Transverse colon (tissue), 4 donors: ENCODE data around the gene TBC1D16. TPM values are rescaled to one million over a fixed set of nuclear protein-coding genes. Genes with fewer than 3 reads are reported as not detected.

ENCODE experiments used
- DNase-seq: peaks from one replicate; pipeline ENCODE4 v3.0.0-alpha.2; 2019
- H3K27ac ChIP-seq, 4 donors: fragments of 200-600 bp; sonication (generic); 2 replicates each; pipeline ENCODE4 v1.5.1; 2016 to 2018; ENCODE audit warnings: inconsistent platforms in 4 of 4
- H3K27me3 ChIP-seq: fragments of 200-600 bp; sonication (generic); 2 replicates; pipeline ENCODE4 v1.5.1; 2017; ENCODE audit warnings: inconsistent platforms
- H3K36me3 ChIP-seq, 4 donors: fragments of 200-600 bp; sonication (generic); 2 replicates each; pipeline ENCODE4 v1.5.1; 2017 to 2019; ENCODE audit warnings: inconsistent platforms in 4 of 4
- H3K4me1 ChIP-seq, 4 donors: fragments of 200-600 bp; sonication (generic); 2 replicates each; pipeline ENCODE4 v1.5.1; 2017 to 2020; ENCODE audit warnings: inconsistent platforms in 4 of 4
- H3K4me3 ChIP-seq, 4 donors: fragments of 200-600 bp; sonication (generic); 1 replicate in 1 of 4; 2 replicates in 3 of 4; pipeline versions ENCODE4 v1.5.1 to v1.6.1; 2017 to 2019; ENCODE audit warnings: inconsistent platforms in 4 of 4
- H3K9me3 ChIP-seq, 2 donors: fragments of 200-600 bp; sonication (generic); 2 replicates each; pipeline ENCODE4 v1.5.1; 2017 to 2019; ENCODE audit warnings: inconsistent platforms in 2 of 2
- EP300 ChIP-seq: sonication (generic); formaldehyde crosslinking; IDR thresholded peaks from one replicate; pipeline ENCODE4 v1.6.1; 2017; ENCODE audit warnings: antibody characterized with exemption, low read depth
- POLR2A ChIP-seq: fragments of 450-650 bp; IDR thresholded peaks from one replicate; pipeline ENCODE4 v1.6.1; 2016; ENCODE audit warnings: antibody characterized with exemption, mild to moderate bottlenecking, moderate library complexity
- POLR2AphosphoS5 ChIP-seq, 3 donors: sonication (generic); formaldehyde crosslinking; IDR thresholded peaks; one replicate each; pipeline ENCODE4 v1.6.1; 2016; ENCODE audit warnings: antibody characterized with exemption in 3 of 3
- WGBS, 2 donors: methylation state at CpG; one replicate each; pipeline ENCODE4 v1.1.5; 2018; ENCODE audit warnings: low coverage in 1 of 2; 5-methylcytosine and 5-hydroxymethylcytosine counted together
- in situ Hi-C, 4 donors: fragments of 200-750 bp; cut with MboI; loops; one replicate each; pipeline versions ENCODE4 v1.15.0 to v1.15.1; 2017; ENCODE audit warnings: low sequenced_read_pairs in 3 of 4, low pct_ligation_motif_present in 1 of 4, low pct_unique_long_range_greater_than_20kb in 1 of 4
- intact Hi-C: fragments of 100-400 bp; cut with DNase I; formaldehyde crosslinking; loops from one replicate; pipeline ENCODE4 v1.15.1; 2023; ENCODE audit warnings: low total_unique reads
- total RNA-seq, 4 donors: library from RNA; depleted of rRNA; stranded (reverse); fragments of >200 nt; gene quantifications; one replicate each; pipeline ENCODE4 v1.1.0, GENCODE V29; 2016
- TF ChIP-seq, protein P1 (sequence below), 5 experiments: fragments of 200-600 bp in 3 of 5; fragments of 450-650 bp in 2 of 5; sonication (generic) in 3 of 5; IDR thresholded peaks; 1 replicate in 2 of 5; 2 replicates in 3 of 5; pipeline ENCODE4 v1.5.1; 2016 to 2017; ENCODE audit warnings: antibody characterized with exemption in 5 of 5, inconsistent platforms in 3 of 5, mild to moderate bottlenecking in 2 of 5, moderate library complexity in 1 of 5

The TBC1D16 gene
- total RNA-seq, 4 donors from 2014 or later, result 12.3 to 22.4 (median 18.1) TPM

GRCh38 chr17:79890706-79891105 lies 145.0 kb downstream of the TBC1D16 start:
- in situ Hi-C loops (no loop called here), intact Hi-C loops (no loop called here)
- H3K4me1 ChIP-seq, result peaks cover 0 to 13% (median 7%) of the 10 kb centered on the region in 4 donors
- no peaks in the 10 kb centered on the region for H3K9me3 ChIP-seq
- DNase-seq, result no peak
- TF ChIP-seq POLR2AphosphoS5 (IDR thresholded peaks at IDR 0.05), result no peak
- TF ChIP-seq, protein P1, sequence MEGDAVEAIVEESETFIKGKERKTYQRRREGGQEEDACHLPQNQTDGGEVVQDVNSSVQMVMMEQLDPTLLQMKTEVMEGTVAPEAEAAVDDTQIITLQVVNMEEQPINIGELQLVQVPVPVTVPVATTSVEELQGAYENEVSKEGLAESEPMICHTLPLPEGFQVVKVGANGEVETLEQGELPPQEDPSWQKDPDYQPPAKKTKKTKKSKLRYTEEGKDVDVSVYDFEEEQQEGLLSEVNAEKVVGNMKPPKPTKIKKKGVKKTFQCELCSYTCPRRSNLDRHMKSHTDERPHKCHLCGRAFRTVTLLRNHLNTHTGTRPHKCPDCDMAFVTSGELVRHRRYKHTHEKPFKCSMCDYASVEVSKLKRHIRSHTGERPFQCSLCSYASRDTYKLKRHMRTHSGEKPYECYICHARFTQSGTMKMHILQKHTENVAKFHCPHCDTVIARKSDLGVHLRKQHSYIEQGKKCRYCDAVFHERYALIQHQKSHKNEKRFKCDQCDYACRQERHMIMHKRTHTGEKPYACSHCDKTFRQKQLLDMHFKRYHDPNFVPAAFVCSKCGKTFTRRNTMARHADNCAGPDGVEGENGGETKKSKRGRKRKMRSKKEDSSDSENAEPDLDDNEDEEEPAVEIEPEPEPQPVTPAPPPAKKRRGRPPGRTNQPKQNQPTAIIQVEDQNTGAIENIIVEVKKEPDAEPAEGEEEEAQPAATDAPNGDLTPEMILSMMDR (IDR thresholded peaks at IDR 0.05), result no peak
- no peak for TF ChIP-seq POLR2A
- TF ChIP-seq EP300, result no peak
- H3K4me3 ChIP-seq, result no peak overlapping the region
- 48 to 77% methylated on average over 4 to 9 of the region's 9 CpGs for WGBS, 2 donors
- no peaks in the 10 kb centered on the region for H3K36me3 ChIP-seq
- H3K27me3 ChIP-seq, result peaks cover 34% of the 10 kb centered on the region
- H3K27ac ChIP-seq, result no peak overlapping the region

- WGBS, 2 donors, result 84% methylated on average over 5 to 22 of the region's 22 CpGs
- DNase-seq, result no peak
- Histone ChIP-seq H3K4me1 (peaks cover 0 to 13% (median 7%) of the 10 kb centered on the region in 4 donors), H3K36me3 (no peaks in the 10 kb centered on the region), H3K27me3 (peaks cover 42% of the 10 kb centered on the region), H3K27ac (no peak overlapping the region), H3K4me3 (no peak overlapping the region), H3K9me3 (no peaks in the 10 kb centered on the region)
- intact Hi-C loops (no loop called here), in situ Hi-C loops (no loop called here)
- TF ChIP-seq, protein P1 (IDR thresholded peaks at IDR 0.05), result no peak
- no peak for TF ChIP-seq POLR2AphosphoS5 (IDR thresholded peaks at IDR 0.05)
- no peak for TF ChIP-seq POLR2A
- TF ChIP-seq EP300, result no peak
Observed at GRCh38 chr17:79888811-79889634, 146.6 kb downstream of the TBC1D16 start.

GRCh38 chr17:79888009-79888540 lies 147.6 kb downstream of the TBC1D16 start:
- no peak for DNase-seq
- intact Hi-C loops, result no loop called here
- H3K4me3 ChIP-seq, result no peak overlapping the region
- 89% methylated on average over 17 of the region's 17 CpGs; no CpG with 5 or more reads in 1 of the 2 donors for WGBS, 2 donors
- H3K9me3 ChIP-seq, result no peaks in the 10 kb centered on the region
- H3K27ac ChIP-seq, result no peak overlapping the region
- H3K4me1 ChIP-seq, result peaks cover 0 to 12% (median 7%) of the 10 kb centered on the region in 4 donors
- no peaks in the 10 kb centered on the region for H3K36me3 ChIP-seq
- in situ Hi-C loops, result no loop called here
- no peak for TF ChIP-seq POLR2AphosphoS5 (IDR thresholded peaks at IDR 0.05)
- TF ChIP-seq, protein P1 (IDR thresholded peaks at IDR 0.05), result no peak
- no peak for TF ChIP-seq POLR2A
- no peak for TF ChIP-seq EP300
- H3K27me3 ChIP-seq, result peaks cover 47% of the 10 kb centered on the region

GRCh38 chr17:79887451-79887991 lies 148.2 kb downstream of the TBC1D16 start:
- 80 to 87% methylated on average over 10 to 14 of the region's 14 CpGs for whole genome bisulfite sequencing, 2 donors
- intact Hi-C loops, result no loop called here

More at GRCh38 chr17:79887451-79887991, 148.2 kb downstream of the TBC1D16 start:
- Histone ChIP-seq H3K27me3 (peaks cover 47% of the 10 kb centered on the region), H3K4me3 (no peak overlapping the region), H3K9me3 (no peaks in the 10 kb centered on the region), H3K4me1 (peaks cover 0 to 6% (median 2%) of the 10 kb centered on the region in 4 donors), H3K27ac (no peak overlapping the region), H3K36me3 (no peaks in the 10 kb centered on the region)
- in situ Hi-C loops, result no loop called here
- TF ChIP-seq EP300 (no peak), POLR2AphosphoS5 (IDR thresholded peaks at IDR 0.05) (no peak), POLR2A (no peak)
- TF ChIP-seq, protein P1 (IDR thresholded peaks at IDR 0.05), result no peak
- no peak for DNase-seq
